Measurements from ENCODE around the gene BBS5. TPM values are rescaled to one million over a fixed set of nuclear protein-coding genes. Genes with fewer than 3 reads are reported as not detected.

The BBS5 gene
- total and polyA plus RNA-seq, 10 donors = 2.9 to 11.4 (median 6.2) TPM

DNA sequence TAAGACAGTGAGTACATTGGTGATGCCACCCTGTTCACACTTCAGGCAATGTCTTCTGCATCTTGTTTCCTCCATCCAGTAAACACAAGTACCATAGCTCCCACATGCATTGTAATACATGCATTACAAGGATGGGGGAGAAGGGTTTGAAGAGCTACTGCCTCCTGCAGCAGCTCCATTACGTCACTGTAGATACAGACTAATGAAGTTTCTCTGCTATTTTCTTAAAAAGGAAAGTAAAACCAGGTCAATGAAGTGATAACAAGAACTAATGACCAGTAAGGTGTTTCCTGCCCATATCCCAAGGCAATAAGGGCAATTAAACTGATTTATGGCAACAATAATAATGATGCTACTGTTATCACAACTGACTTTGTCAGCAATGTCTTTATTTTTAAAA is 18.2 kb upstream of the BBS5 start:
- TF ChIP-seq, protein P1, sequence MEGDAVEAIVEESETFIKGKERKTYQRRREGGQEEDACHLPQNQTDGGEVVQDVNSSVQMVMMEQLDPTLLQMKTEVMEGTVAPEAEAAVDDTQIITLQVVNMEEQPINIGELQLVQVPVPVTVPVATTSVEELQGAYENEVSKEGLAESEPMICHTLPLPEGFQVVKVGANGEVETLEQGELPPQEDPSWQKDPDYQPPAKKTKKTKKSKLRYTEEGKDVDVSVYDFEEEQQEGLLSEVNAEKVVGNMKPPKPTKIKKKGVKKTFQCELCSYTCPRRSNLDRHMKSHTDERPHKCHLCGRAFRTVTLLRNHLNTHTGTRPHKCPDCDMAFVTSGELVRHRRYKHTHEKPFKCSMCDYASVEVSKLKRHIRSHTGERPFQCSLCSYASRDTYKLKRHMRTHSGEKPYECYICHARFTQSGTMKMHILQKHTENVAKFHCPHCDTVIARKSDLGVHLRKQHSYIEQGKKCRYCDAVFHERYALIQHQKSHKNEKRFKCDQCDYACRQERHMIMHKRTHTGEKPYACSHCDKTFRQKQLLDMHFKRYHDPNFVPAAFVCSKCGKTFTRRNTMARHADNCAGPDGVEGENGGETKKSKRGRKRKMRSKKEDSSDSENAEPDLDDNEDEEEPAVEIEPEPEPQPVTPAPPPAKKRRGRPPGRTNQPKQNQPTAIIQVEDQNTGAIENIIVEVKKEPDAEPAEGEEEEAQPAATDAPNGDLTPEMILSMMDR (IDR thresholded peaks at IDR 0.05 in 8 of 11, conservative IDR thresholded peaks at IDR 0.05 in 3 of 11) = no peak
- TF ChIP-seq POLR2AphosphoS5 (IDR thresholded peaks at IDR 0.05) = no peak
- TF ChIP-seq POLR2A (IDR thresholded peaks at IDR 0.05) = no peak
- Histone ChIP-seq H3K27ac (no peak overlapping the region), H3K27me3 (replicated peaks in 1 of 7) (no peaks in the 10 kb centered on the region), H3K4me3 (no peak overlapping the region), H3K4me1 (no peaks in the 10 kb centered on the region), H3K36me3 (no peaks in the 10 kb centered on the region), H3K9me3 (no peaks in the 10 kb centered on the region)
- intact Hi-C loops (cut with DNase I; ENCODE audit: low total_unique reads) = no loop called here
- no peak for DNase-seq
- 67 to 79% (median 71%) methylated on average over 1 of the region's 1 CpG for WGBS, 5 donors

DNA sequence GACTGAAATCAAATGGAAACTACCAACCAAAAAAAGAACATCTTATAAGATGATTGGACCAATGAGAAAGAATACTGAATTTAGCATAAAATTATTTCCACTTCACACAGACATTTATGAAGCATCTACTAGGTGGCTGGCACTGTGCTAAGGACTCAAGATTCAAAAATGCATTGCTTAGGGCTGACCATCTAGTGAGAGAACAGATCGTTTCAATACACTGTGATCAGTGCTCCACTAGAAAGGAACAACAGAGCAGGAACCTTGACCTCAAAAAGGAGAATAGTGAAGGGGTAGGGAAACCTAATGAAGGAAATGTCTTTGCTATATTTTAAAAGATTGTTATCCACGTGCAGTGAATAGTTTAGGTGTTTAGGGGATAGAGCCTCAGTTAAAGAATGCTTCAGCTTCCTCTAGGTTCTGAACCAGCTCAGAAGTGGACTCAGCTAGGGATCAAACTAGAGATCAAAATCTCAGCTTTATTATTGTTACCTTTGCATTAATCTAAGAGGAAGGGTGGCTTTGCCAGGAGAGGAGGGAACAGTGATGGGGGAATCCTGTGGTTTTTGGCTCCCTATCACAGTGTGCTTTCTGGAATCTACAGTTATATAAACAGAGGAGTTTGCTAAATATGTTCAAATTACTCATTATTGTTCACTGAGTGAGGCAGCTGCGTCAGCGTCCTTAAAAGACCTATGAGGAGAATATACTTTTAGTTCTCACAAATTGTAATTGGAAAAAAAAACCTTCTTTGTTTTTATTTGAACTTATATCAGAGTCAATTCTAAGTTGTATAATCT is 16.2 kb upstream of the BBS5 start:
- H3K27ac ChIP-seq = no peak overlapping the region
- intact Hi-C loops (cut with DNase I; ENCODE audit: low total_unique reads) = no loop called here
- no peaks in the 10 kb centered on the region for H3K36me3 ChIP-seq
- 56 to 79% (median 68%) methylated on average over 4 of the region's 4 CpGs for WGBS, 5 donors
- no peaks in the 10 kb centered on the region for H3K4me1 ChIP-seq
- H3K9me3 ChIP-seq = no peaks in the 10 kb centered on the region
- TF ChIP-seq POLR2AphosphoS5 (IDR thresholded peaks at IDR 0.05) (no peak), POLR2A (IDR thresholded peaks at IDR 0.05) (no peak)
- TF ChIP-seq, protein P1 (IDR thresholded peaks at IDR 0.05 in 8 of 11, conservative IDR thresholded peaks at IDR 0.05 in 3 of 11) = no peak
- DNase-seq = no peak
- H3K4me3 ChIP-seq = no peak overlapping the region
- no peaks in the 10 kb centered on the region for H3K27me3 ChIP-seq (replicated peaks in 1 of 7)

DNA sequence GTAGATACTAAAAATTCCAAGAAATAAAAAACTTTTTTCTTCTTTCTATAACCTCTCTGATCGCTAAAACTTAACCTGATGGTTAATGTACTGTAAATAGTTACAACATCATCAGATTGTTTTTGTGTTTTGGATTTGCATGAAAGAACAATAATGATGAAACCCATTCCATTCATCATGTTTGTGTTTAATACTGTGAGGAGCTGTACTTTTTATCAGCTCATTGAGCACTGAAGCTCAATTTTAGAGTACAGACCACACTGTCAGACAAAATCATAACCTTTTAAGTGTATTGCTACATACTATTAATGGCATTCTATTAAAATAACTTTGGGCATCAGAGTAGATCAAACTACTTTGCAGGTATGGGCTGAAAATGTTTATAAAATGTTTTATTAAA is 14.8 kb upstream of the BBS5 start:
- TF ChIP-seq, protein P1 (IDR thresholded peaks at IDR 0.05 in 8 of 11, conservative IDR thresholded peaks at IDR 0.05 in 3 of 11) = no peak
- TF ChIP-seq POLR2A (IDR thresholded peaks at IDR 0.05) = no peak
- TF ChIP-seq POLR2AphosphoS5 (IDR thresholded peaks at IDR 0.05) = no peak
- no peaks in the 10 kb centered on the region for H3K4me1 ChIP-seq
- WGBS, 5 donors = 91 to 100% (median 97%) methylated on average over 1 of the region's 1 CpG

DNA sequence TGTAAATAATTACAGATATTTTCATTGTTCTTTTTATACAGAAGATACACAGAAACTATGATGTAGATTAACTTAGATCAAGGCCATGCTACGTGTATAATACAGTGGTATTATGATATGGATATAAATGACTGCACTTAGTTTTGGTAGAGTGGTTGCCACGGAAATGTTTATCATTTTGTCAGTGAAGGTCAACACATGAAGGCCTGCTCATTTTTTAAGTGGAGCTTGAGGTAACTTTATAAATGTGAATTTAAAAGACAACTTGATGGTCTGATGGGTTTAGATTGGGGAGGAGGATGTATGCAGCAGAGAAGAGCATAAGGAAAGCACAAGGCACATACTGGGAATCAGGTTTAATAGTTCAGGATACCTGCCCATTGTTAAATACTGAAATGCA is 14.4 kb upstream of the BBS5 start:
- Histone ChIP-seq H3K4me3 (no peak overlapping the region), H3K9me3 (no peaks in the 10 kb centered on the region), H3K4me1 (no peaks in the 10 kb centered on the region), H3K27ac (no peak overlapping the region), H3K27me3 (replicated peaks in 1 of 7) (no peaks in the 10 kb centered on the region), H3K36me3 (no peaks in the 10 kb centered on the region)
- 53 to 75% (median 67%) methylated on average over 2 of the region's 2 CpGs for WGBS, 5 donors
- intact Hi-C loops (cut with DNase I; ENCODE audit: low total_unique reads) = no loop called here
- DNase-seq = no peak
- TF ChIP-seq POLR2AphosphoS5 (IDR thresholded peaks at IDR 0.05) = no peak
- TF ChIP-seq, protein P1 (IDR thresholded peaks at IDR 0.05 in 8 of 11, conservative IDR thresholded peaks at IDR 0.05 in 3 of 11) = no peak
- TF ChIP-seq POLR2A (IDR thresholded peaks at IDR 0.05) = no peak

More for the DNA sequence above, 14.8 kb upstream of the BBS5 start:
- no peaks in the 10 kb centered on the region for H3K27me3 ChIP-seq (replicated peaks in 1 of 7)
- no peak overlapping the region for H3K27ac ChIP-seq
- intact Hi-C loops (cut with DNase I; ENCODE audit: low total_unique reads) = no loop called here
- no peak overlapping the region for H3K4me3 ChIP-seq
- no peaks in the 10 kb centered on the region for H3K9me3 ChIP-seq
- no peak for DNase-seq
- H3K36me3 ChIP-seq = no peaks in the 10 kb centered on the region
